GM21526 (cell line): Measurements from ENCODE around the gene SEC14L2.
"Not testable (repeated sequence)": the region's sequence is repeated elsewhere in the genome, so short reads cannot be mapped to it uniquely, and the experiment has no call there.

ENCODE experiments used
- ATAC-seq: cut with Tn5 transposase; IDR thresholded peaks from one replicate; pipeline ENCODE4 v1.9.1; 2021; ENCODE audit warnings: moderate library complexity; ENCODE audit not compliant: unreplicated experiment, low FRiP score

Gene SEC14L2

DNA sequence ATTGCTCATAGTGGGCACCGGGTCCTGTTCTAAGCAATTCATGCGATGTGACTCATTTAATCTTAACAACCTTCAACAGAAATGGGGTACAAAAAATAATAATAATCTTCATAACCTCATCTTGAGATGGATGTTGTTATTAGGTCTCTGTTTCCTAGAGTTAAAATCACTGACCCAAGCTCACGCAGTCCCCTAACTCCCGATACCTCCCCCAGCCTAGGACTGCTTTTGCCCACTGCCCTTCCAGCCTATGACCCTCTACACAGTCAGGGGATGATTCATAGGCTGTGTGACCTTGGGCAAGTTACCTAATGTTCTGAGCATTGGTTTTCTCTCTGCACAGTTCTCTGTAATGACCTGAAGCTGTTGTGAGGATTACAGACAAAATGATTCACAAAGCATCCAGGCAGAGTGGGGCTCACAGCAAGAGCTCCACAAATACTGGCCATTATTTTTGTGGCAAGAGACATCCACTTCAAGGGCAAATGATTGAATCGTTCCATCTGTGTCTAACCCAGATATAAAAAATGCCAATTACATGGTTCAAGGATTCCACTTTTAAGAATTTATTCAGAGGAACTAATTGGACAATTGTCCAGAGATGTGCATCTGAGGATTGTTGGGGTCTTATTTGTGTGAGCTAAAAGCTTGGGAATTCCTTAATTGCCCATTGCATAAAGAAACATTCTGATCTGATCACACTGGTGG lies 48.8 kb downstream of the SEC14L2 start:
- ATAC-seq = no peak

DNA sequence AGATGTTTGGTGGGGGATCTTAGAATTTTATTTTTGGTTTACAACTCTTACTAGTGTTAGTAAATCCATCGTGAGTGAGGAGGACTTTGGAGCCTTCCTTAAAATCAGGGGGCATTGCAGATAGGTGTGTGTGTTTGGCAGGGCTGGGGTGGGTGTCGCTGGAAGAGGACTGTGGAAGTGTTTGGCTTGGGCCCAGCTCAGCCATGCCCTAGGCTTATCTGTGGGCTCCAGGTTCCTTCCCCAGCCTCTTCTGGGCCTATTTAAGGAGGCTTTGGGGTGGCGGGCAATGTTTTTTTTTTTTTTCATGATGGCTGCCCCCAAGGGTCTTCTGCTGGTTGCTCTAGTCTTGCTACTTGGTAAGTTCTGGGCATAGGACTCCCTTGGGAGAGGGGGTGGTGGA lies 50.8 kb downstream of the SEC14L2 start:
- ATAC-seq = no peak

GRCh38 chr22:30451488-30451887 lies 54.7 kb downstream of the SEC14L2 start:
- ATAC-seq = not testable (repeated sequence)

DNA sequence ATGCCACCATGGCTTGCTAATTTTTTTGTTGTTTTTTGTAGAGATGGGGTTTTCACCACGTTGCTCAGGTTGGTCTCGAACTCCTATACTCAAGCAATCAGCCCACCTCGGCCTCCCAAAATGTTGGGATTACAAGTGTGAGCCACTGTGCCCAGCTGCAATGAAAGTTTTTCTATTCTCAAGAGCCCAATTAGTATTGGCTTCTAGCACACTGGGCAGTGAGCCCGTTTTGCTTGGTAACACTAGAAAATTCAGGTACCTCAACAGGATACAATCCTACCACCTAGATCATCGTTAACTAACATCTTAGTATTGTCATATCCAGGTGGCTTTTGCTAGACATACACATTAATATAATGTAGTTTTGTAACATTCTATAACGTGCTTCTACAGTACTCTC lies 56.0 kb downstream of the SEC14L2 start:
- ATAC-seq = no peak

DNA sequence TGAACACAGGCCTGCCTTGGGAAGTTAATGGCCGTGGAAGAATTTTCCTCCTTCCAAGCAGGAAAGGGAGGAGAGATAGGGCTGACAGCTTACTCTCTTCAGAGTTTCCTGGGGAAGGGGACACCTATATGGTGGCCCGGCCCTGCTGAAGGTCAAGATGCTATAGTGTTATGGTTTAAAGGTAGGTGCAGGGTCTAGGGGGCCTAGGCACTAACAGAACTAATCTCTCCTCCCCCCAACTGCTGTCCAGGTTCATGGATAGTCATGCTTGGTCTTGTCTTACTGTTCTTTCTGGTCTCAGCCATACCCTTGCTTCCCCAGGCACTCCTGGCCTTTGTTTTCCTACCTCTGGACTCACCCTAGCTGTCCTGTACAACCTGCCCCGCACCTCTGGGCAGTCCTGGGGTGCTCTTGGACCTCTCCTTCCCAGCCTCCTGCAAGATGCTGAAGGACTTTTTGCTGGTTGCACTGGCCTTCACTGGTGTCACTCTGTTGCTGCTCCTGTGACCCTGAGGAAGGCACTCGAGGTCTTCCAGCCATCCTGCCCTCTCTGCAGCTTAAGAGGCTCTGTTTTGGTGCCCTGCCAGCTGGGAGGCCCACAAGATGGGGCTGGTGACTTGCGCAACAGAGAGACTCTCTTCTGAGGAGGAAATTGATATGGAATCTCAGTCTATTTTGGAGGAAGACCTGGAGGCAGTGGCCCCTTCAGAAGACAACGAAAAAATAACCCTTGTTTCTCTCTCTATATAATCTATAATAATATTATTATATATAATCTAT lies 57.1 kb downstream of the SEC14L2 start:
- ATAC-seq = no peak

GRCh38 chr22:30455075-30455840 lies 58.4 kb downstream of the SEC14L2 start:
- ATAC-seq = no peak

- ATAC-seq = no peak
Measured at GRCh38 chr22:30457981-30458380, 61.2 kb downstream of the SEC14L2 start.

DNA sequence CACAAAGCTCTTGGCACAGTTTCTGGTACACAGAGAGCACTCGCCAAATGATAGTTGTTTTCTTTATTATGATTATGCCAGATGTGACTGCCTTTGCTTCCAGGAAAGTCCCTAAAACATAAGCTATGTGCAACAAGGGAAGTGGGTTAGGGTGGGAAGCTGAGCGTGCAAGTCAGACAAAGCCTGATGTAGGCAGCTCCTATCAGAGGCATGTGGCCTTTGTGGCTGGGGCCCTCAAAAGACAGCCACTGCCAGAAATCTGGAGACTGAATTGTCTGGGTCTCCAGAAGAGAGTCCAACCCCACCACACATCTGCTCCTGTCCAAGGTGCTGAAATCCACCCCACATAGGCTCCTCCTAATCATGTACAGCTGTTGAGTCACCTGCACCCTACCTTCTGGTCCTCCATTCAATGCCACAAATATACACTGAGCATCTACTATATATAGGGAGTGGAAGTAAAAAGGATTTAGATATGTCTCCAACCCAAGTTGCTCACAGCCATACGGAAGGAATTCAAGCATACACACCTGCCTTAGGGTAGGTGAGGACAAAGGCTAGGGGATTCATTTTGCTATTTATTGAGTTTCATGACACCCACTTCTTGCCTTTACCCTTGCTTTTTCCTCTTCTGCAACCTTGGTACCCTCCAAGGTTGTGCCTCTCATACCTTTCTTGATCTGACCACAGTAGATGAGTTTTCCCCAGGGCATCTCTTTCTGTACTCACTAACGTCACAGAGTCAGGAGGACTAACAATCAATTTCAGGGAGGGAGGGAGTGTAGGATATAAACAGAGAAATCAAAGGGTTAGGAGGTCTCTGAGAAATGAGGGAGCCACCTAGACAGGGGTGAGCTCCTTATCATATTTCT lies 62.6 kb downstream of the SEC14L2 start:
- no peak for ATAC-seq

- no peak for ATAC-seq
Measured at GRCh38 chr22:30460147-30460546, 63.3 kb downstream of the SEC14L2 start.

GRCh38 chr22:30460555-30460954 lies 63.7 kb downstream of the SEC14L2 start:
- not testable (repeated sequence) for ATAC-seq

GRCh38 chr22:30469165-30469564 lies 72.3 kb downstream of the SEC14L2 start:
- no peak for ATAC-seq

DNA sequence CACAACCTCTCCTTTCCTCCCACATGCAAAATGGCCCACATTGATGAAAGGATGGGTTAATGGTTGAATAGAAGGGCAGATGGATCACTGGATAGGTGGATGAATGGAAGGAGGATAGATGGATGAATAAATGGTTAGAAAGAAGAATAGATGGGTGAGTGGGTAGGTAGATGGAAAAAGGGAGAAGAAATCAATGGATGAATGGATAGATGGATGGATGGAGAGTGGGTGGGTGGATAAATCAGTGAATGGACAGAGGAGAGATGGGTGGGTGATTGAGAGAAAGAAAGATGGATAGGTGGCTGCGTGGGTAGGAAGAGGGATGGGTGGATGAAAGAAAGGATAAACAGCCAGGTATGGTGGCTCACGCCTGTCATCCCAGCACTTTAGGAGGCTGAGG lies 73.8 kb downstream of the SEC14L2 start:
- no peak for ATAC-seq

DNA sequence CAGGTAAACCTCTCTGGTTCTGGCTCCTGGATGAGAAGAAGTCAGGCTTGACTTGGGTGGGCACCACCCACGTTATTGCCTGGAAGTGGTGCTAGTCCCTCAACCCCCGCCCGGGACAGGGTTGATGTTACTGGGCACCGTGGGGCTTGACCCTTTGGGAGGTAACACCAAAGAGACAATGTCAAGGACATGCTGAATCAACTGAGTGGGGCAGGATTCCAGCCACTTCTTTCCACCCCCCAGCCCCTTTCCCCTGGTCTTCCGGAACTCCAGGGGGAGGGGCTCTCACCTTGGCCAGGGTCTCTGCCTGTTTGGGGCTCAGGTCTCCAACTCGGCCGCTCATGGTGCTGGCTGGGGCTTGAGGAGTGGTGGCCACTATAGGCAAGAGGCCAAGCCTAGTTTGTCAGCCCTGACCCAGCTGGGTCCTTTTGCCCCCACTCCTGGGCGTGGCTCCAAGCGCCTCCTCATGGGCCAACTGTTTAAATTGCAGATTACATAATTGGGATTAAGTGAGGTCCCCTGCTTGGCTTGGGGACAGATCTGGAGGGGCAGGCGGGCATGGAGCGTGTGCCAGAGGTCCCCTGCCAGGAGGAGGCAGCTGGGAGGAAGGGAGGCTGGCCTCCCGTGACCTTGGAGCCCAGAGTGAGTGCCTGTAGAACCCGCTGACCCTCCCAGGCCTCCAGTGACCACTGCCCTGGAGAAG lies 74.9 kb downstream of the SEC14L2 start, which contains the start of gene SEC14L3:
SEC14L3 (minus strand) TSS at position 402 of the 703 bp plus-strand sequence; CDS start at position 343, 59 bp downstream.
- ATAC-seq = no peak

GRCh38 chr22:30472994-30473720 lies 76.3 kb downstream of the SEC14L2 start:
- no peak for ATAC-seq

DNA sequence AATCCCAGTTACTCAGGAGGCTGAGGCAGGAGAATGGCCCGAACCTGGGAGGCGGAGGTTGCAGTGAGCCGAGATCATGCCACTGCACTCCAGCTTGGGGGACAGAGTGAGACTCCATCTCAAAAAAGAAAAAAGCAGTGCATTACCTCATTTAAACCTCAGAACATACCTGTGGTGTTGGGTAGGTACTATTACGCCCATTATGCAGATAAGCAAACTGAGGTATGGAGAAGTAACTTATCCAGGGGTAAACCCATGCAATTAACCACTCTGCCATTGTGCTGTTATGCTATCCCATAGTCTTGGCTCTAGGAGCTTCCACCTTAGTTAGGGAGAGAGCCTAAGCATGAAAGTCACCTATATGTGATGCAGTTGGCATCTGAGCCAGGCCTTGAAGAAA lies 77.3 kb downstream of the SEC14L2 start:
- ATAC-seq = no peak
